ENCODE data around the gene SLC38A1.

- TF ChIP-seq POLR2A (IDR thresholded peaks at IDR 0.05; ENCODE audit: low read depth, low read length), result peak; percentile 42; the same call in 1 of the 2 replicates
- TF ChIP-seq TAF1 (IDR thresholded peaks at IDR 0.05; ENCODE audit: low read depth, low read length), result no peak
- no peak for TF ChIP-seq SPI1 (IDR thresholded peaks at IDR 0.05; ENCODE audit: low read depth, low read length)
Observed at GRCh38 chr12:46234000-46234399, 34.8 kb downstream of the SLC38A1 start.
